Right cardiac atrium (tissue), 5 donors: ENCODE measurements around the gene TIMM17B. TPM values are rescaled to one million over a fixed set of nuclear protein-coding genes. Genes with fewer than 3 reads are reported as not detected.

Source experiments
- ATAC-seq, 2 donors: fragments of 200-7000 bp; cut with Tn5 transposase; one replicate each; pipeline versions ENCODE4 v1.8.0 to v1.9.1; 2020; ENCODE audit warnings: moderate library complexity in 2 of 2, mild to moderate bottlenecking in 1 of 2
- DNase-seq, 3 donors: peaks; one replicate each; pipeline ENCODE4 v3.0.0-alpha.2; 2020
- H3K27ac ChIP-seq: one replicate; pipeline ENCODE4 v1.5.1; 2013; ENCODE audit warnings: mild to moderate bottlenecking, low read length, control low read depth, moderate library complexity
- H3K27me3 ChIP-seq: one replicate; pipeline ENCODE4 v1.6.1; 2013; ENCODE audit not compliant: control insufficient read depth, insufficient read depth
- H3K4me1 ChIP-seq: one replicate; pipeline ENCODE4 v1.6.1; 2013; ENCODE audit warnings: low read length; ENCODE audit not compliant: control insufficient read depth, insufficient read depth
- H3K4me3 ChIP-seq: one replicate; pipeline ENCODE4 v1.5.1; 2013; ENCODE audit warnings: low read length, control low read depth
- H3K9me3 ChIP-seq: one replicate; pipeline ENCODE4 v1.6.1; 2013; ENCODE audit warnings: low read length; ENCODE audit not compliant: control insufficient read depth
- WGBS: extraction: QIAGEN DNeasy Blood & Tissue Kit; methylation state at CpG from one replicate; pipeline ENCODE4 v1.1.7; 2013; 5-methylcytosine and 5-hydroxymethylcytosine counted together
- intact Hi-C, 4 donors: fragments of 100-400 bp; cut with DNase I; formaldehyde crosslinking; loops; one replicate each; pipeline versions ENCODE4 v1.11.0 to v1.14.0; 2022 to 2023
- polyA plus RNA-seq: library from polyadenylated mRNA; stranded (reverse); fragments of 200-250 nt; gene quantifications from one replicate; pipeline ENCODE4 v1.2.3, GENCODE V29; 2013
- total RNA-seq, 4 donors: library from RNA; stranded (reverse); fragmentation: NEBNext Ultra II Directional; extraction: Animal tissue kit (Norgen Biotek cat#: 25700); gene quantifications; one replicate each; pipeline ENCODE4 v1.2.1, GENCODE V29; 2021
- donor health status: healthy with polysubstance abuse.
- donor health status: DM: no; HTN: yes; CAD: no.
- donor health status: DM: no; HTN: no; CAD: no.
- donor health status: DM: no; HTN: yes; CAD: no; lungs with severe emphysema.
- donor health status: DM: yes; HTN: yes; CAD: no.

Gene TIMM17B
- total and polyA plus RNA-seq, 5 donors = 45.3 to 74.4 (median 60.9) TPM

GRCh38 chrX:48918301-48918642 lies 20.7 kb upstream of the TIMM17B start:
- peak overlapping the region; percentile 53 for H3K4me3 ChIP-seq
- WGBS = 11% methylated on average over 23 of the region's 23 CpGs
- DNase-seq (no peak), ATAC-seq (peak in 1 of 2 donors; percentile 9)
- H3K4me1 ChIP-seq = no peaks in the 10 kb centered on the region
- intact Hi-C loops = no loop called here
- H3K27ac ChIP-seq = peak overlapping the region; percentile 78
- no peaks in the 10 kb centered on the region for H3K9me3 ChIP-seq
- H3K27me3 ChIP-seq = no peaks in the 10 kb centered on the region

- no peak overlapping the region for H3K4me3 ChIP-seq
- intact Hi-C loops = no loop called here
- no peaks in the 10 kb centered on the region for H3K4me1 ChIP-seq
- ATAC-seq = peak; percentile 75 to 79
- H3K27me3 ChIP-seq = no peaks in the 10 kb centered on the region
- peak; percentile 88 to 95 (median 94) for DNase-seq
- peak overlapping the region; percentile 14 for H3K27ac ChIP-seq
- WGBS = 22% methylated on average over 26 of the region's 27 CpGs
- no peaks in the 10 kb centered on the region for H3K9me3 ChIP-seq
Measured at GRCh38 chrX:48917139-48918001, 19.8 kb upstream of the TIMM17B start.

- ATAC-seq (no peak), DNase-seq (no peak)
- intact Hi-C loops = no loop called here
- H3K9me3 ChIP-seq = no peaks in the 10 kb centered on the region
- WGBS = 85% methylated on average over 13 of the region's 13 CpGs
- H3K4me3 ChIP-seq = no peak overlapping the region
- no peak overlapping the region for H3K27ac ChIP-seq
- no peaks in the 10 kb centered on the region for H3K4me1 ChIP-seq
- no peaks in the 10 kb centered on the region for H3K27me3 ChIP-seq
Measured at GRCh38 chrX:48914593-48915493, 17.3 kb upstream of the TIMM17B start.

GRCh38 chrX:48913605-48914366 lies 16.2 kb upstream of the TIMM17B start:
- DNase-seq = no peak
- no peak overlapping the region for H3K4me3 ChIP-seq
- no peak overlapping the region for H3K27ac ChIP-seq
- no peaks in the 10 kb centered on the region for H3K9me3 ChIP-seq
- no peak for ATAC-seq
- no peaks in the 10 kb centered on the region for H3K27me3 ChIP-seq
- 91% methylated on average over 5 of the region's 5 CpGs for WGBS
- H3K4me1 ChIP-seq = no peaks in the 10 kb centered on the region
- intact Hi-C loops = no loop called here

- Histone ChIP-seq H3K9me3 (no peaks in the 10 kb centered on the region), H3K4me3 (peak within 1 kb of the TSS; percentile 84), H3K4me1 (no peaks in the 10 kb centered on the region), H3K27ac (peak within 1 kb of the TSS; percentile 73), H3K27me3 (no peaks in the 10 kb centered on the region)
- intact Hi-C loops = no loop called here
- DNase-seq (peak; percentile 81 to 92 (median 88)), ATAC-seq (peak; percentile 88 to 90)
- WGBS = under 1% methylated on average over 60 of the region's 60 CpGs
Measured at GRCh38 chrX:48911412-48912182, 14.0 kb upstream of the TIMM17B start, which contains the start of gene SLC35A2. Gene SLC35A2 (minus strand): TSS chrX:48911646. CDS start chrX:48911636, 10 bp downstream.

GRCh38 chrX:48910926-48911411 lies 13.4 kb upstream of the TIMM17B start:
- H3K9me3 ChIP-seq = no peaks in the 10 kb centered on the region
- intact Hi-C loops = no loop called here
- DNase-seq (no peak), ATAC-seq (peak; percentile 6 to 13)
- WGBS = 1% methylated on average over 12 of the region's 12 CpGs
- H3K27me3 ChIP-seq = no peaks in the 10 kb centered on the region
- H3K27ac ChIP-seq = no peak overlapping the region
- H3K4me3 ChIP-seq = peak overlapping the region; percentile 84
- H3K4me1 ChIP-seq = no peaks in the 10 kb centered on the region

GRCh38 chrX:48909703-48910294 lies 12.2 kb upstream of the TIMM17B start:
- WGBS = 95% methylated on average over 17 of the region's 17 CpGs
- intact Hi-C loops = no loop called here
- H3K4me1 ChIP-seq = no peaks in the 10 kb centered on the region
- H3K27me3 ChIP-seq = no peaks in the 10 kb centered on the region
- no peak overlapping the region for H3K4me3 ChIP-seq
- DNase-seq = no peak
- H3K27ac ChIP-seq = no peak overlapping the region
- H3K9me3 ChIP-seq = no peaks in the 10 kb centered on the region
- no peak for ATAC-seq

GRCh38 chrX:48908600-48908999 lies 11.0 kb upstream of the TIMM17B start:
- ATAC-seq = no peak

GRCh38 chrX:48905090-48905790 lies 7.7 kb upstream of the TIMM17B start:
- 94% methylated on average over 20 of the region's 20 CpGs for WGBS
- DNase-seq (no peak), ATAC-seq (no peak)
- no peak overlapping the region for H3K4me3 ChIP-seq
- no peaks in the 10 kb centered on the region for H3K4me1 ChIP-seq
- intact Hi-C loops = no loop called here
- no peaks in the 10 kb centered on the region for H3K9me3 ChIP-seq
- H3K27me3 ChIP-seq = no peaks in the 10 kb centered on the region
- no peak overlapping the region for H3K27ac ChIP-seq

More at GRCh38 chrX:48908600-48908999, 11.0 kb upstream of the TIMM17B start:
- no peaks in the 10 kb centered on the region for H3K9me3 ChIP-seq
- no peaks in the 10 kb centered on the region for H3K4me1 ChIP-seq
- DNase-seq = no peak
- no peaks in the 10 kb centered on the region for H3K27me3 ChIP-seq
- H3K27ac ChIP-seq = no peak overlapping the region
- WGBS = 78% methylated on average over 1 of the region's 1 CpG
- H3K4me3 ChIP-seq = no peak overlapping the region
- intact Hi-C loops = no loop called here
